Panc1 (cell line): ENCODE data around the gene GMDS.

Source experiments
- CTCF ChIP-seq: fragments of 450-650 bp; IDR thresholded peaks from 2 replicates; pipeline ENCODE4 v1.5.1; 2017; ENCODE audit warnings: mild to moderate bottlenecking
- POLR2AphosphoS5 ChIP-seq: IDR thresholded peaks from 2 replicates; pipeline ENCODE4 v1.6.1; 2012; ENCODE audit warnings: mild to moderate bottlenecking, low read depth, low read length, moderate library complexity
- SIN3A ChIP-seq: IDR thresholded peaks from 2 replicates; pipeline ENCODE4 v1.6.1; 2012; ENCODE audit warnings: low read depth, mild to moderate bottlenecking, low read length, moderate library complexity, borderline replicate concordance; ENCODE audit not compliant: insufficient read depth
- TCF7L2 ChIP-seq: IDR thresholded peaks from 2 replicates; pipeline ENCODE4 v1.6.1; 2011; ENCODE audit warnings: mild to moderate bottlenecking, low read depth, low read length, inconsistent platforms
- TF ChIP-seq, protein P1 (sequence below), 2 experiments: IDR thresholded peaks; 2 replicates each; pipeline ENCODE4 v1.6.1; 2011 to 2012; ENCODE audit warnings: low read depth in 2 of 2, control low read depth in 1 of 2, low read length in 1 of 2, mild to moderate bottlenecking in 1 of 2, moderate library complexity in 1 of 2; ENCODE audit not compliant: insufficient read depth in 1 of 2

DNA sequence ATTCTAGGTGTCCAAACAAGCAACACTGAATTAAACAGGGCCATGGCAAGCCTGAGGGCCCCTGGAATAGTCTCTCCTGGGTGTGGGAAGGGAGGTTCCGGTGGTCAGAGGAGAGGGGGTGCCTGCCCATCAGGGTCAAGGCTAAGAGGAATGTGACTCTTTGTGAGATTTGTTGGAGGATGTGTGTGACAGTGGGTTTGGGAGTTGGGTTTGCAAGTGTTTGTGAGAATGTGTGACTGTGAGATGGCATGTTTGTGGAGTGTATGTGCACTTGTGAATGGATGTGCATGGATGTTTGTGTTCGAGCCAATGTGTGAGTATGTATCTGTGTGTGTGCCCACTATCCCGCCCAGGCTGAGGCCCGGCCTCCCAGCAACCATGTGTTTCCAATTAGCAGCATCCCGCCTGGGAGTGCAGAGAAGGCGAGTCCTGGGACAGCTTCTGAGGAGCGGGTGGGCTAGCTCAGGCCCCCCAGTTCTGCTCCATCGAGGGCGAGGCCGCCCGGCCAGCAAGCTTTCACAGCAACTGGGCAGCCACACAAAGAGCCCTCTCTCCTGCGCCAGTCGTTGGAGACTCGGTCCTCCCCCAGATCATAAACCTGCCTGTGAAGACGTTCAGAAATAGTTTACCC, 623.1 kb downstream of the GMDS start:
- no peak for TF ChIP-seq CTCF
- TF ChIP-seq, protein P1, sequence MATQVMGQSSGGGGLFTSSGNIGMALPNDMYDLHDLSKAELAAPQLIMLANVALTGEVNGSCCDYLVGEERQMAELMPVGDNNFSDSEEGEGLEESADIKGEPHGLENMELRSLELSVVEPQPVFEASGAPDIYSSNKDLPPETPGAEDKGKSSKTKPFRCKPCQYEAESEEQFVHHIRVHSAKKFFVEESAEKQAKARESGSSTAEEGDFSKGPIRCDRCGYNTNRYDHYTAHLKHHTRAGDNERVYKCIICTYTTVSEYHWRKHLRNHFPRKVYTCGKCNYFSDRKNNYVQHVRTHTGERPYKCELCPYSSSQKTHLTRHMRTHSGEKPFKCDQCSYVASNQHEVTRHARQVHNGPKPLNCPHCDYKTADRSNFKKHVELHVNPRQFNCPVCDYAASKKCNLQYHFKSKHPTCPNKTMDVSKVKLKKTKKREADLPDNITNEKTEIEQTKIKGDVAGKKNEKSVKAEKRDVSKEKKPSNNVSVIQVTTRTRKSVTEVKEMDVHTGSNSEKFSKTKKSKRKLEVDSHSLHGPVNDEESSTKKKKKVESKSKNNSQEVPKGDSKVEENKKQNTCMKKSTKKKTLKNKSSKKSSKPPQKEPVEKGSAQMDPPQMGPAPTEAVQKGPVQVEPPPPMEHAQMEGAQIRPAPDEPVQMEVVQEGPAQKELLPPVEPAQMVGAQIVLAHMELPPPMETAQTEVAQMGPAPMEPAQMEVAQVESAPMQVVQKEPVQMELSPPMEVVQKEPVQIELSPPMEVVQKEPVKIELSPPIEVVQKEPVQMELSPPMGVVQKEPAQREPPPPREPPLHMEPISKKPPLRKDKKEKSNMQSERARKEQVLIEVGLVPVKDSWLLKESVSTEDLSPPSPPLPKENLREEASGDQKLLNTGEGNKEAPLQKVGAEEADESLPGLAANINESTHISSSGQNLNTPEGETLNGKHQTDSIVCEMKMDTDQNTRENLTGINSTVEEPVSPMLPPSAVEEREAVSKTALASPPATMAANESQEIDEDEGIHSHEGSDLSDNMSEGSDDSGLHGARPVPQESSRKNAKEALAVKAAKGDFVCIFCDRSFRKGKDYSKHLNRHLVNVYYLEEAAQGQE (IDR thresholded peaks at IDR 0.05; ENCODE audit: insufficient read depth in 1 of 2, low read depth in 2 of 2, low read length in 1 of 2) = no peak
- no peak for TF ChIP-seq POLR2AphosphoS5
- no peak for TF ChIP-seq SIN3A
- no peak for TF ChIP-seq TCF7L2
